Measurements from ENCODE around the gene ANKS3. TPM values are rescaled to one million over a fixed set of nuclear protein-coding genes. Genes with fewer than 3 reads are reported as not detected.

Gene ANKS3
- total and polyA plus RNA-seq, 2 experiments from 2014 or later = 22.5 to 24.9 TPM

- Mint-ChIP-seq H3K9me3 (no peaks in the 10 kb centered on the region), H3K27me3 (ENCODE audit: insufficient read depth, low read depth, poor library complexity) (peaks cover 16% of the 10 kb centered on the region), H3K36me3 (ENCODE audit: low read depth) (no peaks in the 10 kb centered on the region), H3K4me1 (peaks cover 20% of the 10 kb centered on the region), H3K4me3 (peak overlapping the region; percentile 52), H3K27ac (0 out of 2 replicates have a peak overlapping the region, but pooled peaks have one; percentile 59)
- Histone ChIP-seq H3K4me1 (ENCODE audit: insufficient read depth) (peaks cover 14% of the 10 kb centered on the region), H3K4me2 (peak overlapping the region; percentile 75), H4K20me1 (replicated peaks; ENCODE audit: insufficient read depth) (no peaks in the 10 kb centered on the region; the same call in 1 of the 2 replicates), H3K36me3 (ENCODE audit: insufficient read depth) (no peaks in the 10 kb centered on the region), H3K4me3 (peak overlapping the region; percentile 49; the same call in 1 of the 2 replicates), H3K9me2 (ENCODE audit: insufficient read depth) (no peaks in the 10 kb centered on the region), H3K27me3 (ENCODE audit: insufficient read depth) (no peaks in the 10 kb centered on the region), H3K27ac (ENCODE audit: low read depth) (no peak overlapping the region), H3K79me2 (replicated peaks; ENCODE audit: insufficient read depth) (no peaks in the 10 kb centered on the region), H3F3A (replicated peaks; ENCODE audit: low read depth) (peaks cover 3% of the 10 kb centered on the region; the same call in 1 of the 2 replicates), H2AFZ (peak overlapping the region; percentile 85)
- TF ChIP-seq ZNF114 (CRISPR knock-in tag; IDR thresholded peaks at IDR 0.05) = no peak
- no peak for TF ChIP-seq EZH2phosphoT487 (IDR thresholded peaks at IDR 0.05; ENCODE audit: unreplicated experiment)
- TF ChIP-seq REST (IDR thresholded peaks at IDR 0.05; ENCODE audit: unreplicated experiment) = no peak
- no peak for TF ChIP-seq EZH2 (IDR thresholded peaks at IDR 0.05; ENCODE audit: low read depth, unreplicated experiment)
- no peak for TF ChIP-seq ETS1 (IDR thresholded peaks at IDR 0.05)
- TF ChIP-seq CTCF (conservative IDR thresholded peaks at IDR 0.05; ENCODE audit: low read depth in 2 of 2) = no peak
- TF ChIP-seq STAT1 (IDR thresholded peaks at IDR 0.05; ENCODE audit: unreplicated experiment) = no peak
- no peak for TF ChIP-seq ZNF462 (CRISPR knock-in tag; IDR thresholded peaks at IDR 0.05)
- TF ChIP-seq ZNF331 (CRISPR knock-in tag; IDR thresholded peaks at IDR 0.05; ENCODE audit: low read depth) = no peak
- TF ChIP-seq JUNB (IDR thresholded peaks at IDR 0.05; ENCODE audit: unreplicated experiment) = no peak
- no peak for TF ChIP-seq NANOG (IDR thresholded peaks at IDR 0.05; ENCODE audit: borderline replicate concordance)
- TF ChIP-seq POLR2AphosphoS5 (IDR thresholded peaks at IDR 0.05; ENCODE audit: low read depth) = no peak
- no peak for TF ChIP-seq CREB1 (CRISPR knock-in tag; IDR thresholded peaks at IDR 0.05; ENCODE audit: low read depth)
- peak; percentile 36 for ATAC-seq
- peak; percentile 43 for DNase-seq (ENCODE audit: low spot score)
Measured at GRCh38 chr16:4743226-4743878, 9.3 kb upstream of the ANKS3 start.
